Suppressor macrophage treated with lipopolysaccharide for 1 hour (primary cell): ENCODE results near the gene PDIA6.

Experiments
- DNase-seq, 3 donors: peaks; one replicate each; pipeline ENCODE4 v3.0.0-alpha.2; 2020 to 2022

Gene PDIA6, protein sequence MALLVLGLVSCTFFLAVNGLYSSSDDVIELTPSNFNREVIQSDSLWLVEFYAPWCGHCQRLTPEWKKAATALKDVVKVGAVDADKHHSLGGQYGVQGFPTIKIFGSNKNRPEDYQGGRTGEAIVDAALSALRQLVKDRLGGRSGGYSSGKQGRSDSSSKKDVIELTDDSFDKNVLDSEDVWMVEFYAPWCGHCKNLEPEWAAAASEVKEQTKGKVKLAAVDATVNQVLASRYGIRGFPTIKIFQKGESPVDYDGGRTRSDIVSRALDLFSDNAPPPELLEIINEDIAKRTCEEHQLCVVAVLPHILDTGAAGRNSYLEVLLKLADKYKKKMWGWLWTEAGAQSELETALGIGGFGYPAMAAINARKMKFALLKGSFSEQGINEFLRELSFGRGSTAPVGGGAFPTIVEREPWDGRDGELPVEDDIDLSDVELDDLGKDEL

DNA sequence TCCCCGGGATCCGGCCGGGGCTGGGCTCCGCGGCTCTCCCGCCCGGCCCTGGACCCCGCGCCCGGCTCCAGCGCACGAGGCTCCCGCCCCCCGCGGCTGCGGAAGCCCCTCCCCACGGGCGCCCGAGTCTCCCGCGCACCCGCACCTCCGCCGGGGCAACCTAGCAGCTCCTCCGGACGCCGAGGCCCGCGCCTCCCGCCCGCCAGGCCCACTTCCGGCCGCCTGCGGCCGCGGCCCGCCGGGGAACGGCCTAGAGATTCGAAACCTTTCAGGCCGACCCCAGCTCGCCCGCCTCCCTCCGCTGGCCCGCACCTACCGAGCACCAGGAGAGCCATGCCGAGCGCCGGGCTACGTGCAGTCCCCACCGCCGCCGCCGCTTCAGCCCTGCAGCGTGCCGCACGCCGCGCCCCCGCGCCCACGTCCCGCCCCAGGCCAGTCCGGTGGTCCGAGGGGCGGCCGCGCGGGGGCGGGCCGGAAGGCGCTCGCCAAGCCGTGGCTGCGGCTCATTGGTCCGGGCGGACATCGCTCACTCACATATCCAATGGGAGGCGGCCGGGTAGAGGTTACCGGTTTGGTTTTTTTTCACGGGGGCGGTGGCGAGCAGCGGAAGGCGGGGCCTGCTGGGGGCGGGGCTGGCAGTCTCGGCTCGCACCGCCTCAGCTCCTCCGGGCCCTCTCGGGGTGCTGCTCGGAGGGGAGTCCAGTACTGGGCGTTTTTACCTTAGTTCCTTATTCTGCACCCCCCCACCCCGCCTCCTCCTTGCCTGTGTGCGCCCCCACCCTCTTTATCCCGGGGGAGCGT is at the start of gene PDIA6:
Gene PDIA6, minus strand, starts transcription at position 424 of the 801 bp plus-strand sequence. Its CDS starts 89 bp downstream, at position 335.
- peak; percentile 99 to 100 (median 99) for DNase-seq

GRCh38 chr2:10862330-10862729 is 49.7 kb upstream of the PDIA6 start:
- no peak for DNase-seq

- DNase-seq = no peak
Measured at GRCh38 chr2:10861765-10862164, 49.2 kb upstream of the PDIA6 start.

DNA sequence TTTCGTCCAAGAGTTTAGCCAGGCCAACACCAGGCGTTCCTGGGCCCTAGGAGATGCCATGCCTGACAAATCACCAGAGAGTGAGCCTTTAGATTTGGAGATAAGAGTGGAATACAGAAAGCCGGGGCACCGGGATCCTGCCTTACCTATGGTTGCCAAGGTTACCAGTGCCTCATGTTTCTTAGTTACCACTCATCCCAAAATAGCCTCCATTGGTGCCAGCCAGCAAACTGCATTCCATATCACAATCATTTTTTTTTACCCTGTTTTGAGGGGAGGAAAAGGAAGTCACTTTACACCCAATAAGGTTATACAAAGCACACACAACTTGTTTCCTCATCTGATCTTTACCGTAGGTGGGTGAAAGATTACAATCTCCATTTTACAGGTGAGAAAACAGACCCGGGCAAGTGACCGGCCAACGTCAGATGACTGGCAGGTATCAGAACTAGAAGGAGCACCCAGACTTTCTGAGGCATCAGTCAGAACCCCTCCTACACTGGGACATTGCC is 48.3 kb upstream of the PDIA6 start:
- no peak for DNase-seq

DNA sequence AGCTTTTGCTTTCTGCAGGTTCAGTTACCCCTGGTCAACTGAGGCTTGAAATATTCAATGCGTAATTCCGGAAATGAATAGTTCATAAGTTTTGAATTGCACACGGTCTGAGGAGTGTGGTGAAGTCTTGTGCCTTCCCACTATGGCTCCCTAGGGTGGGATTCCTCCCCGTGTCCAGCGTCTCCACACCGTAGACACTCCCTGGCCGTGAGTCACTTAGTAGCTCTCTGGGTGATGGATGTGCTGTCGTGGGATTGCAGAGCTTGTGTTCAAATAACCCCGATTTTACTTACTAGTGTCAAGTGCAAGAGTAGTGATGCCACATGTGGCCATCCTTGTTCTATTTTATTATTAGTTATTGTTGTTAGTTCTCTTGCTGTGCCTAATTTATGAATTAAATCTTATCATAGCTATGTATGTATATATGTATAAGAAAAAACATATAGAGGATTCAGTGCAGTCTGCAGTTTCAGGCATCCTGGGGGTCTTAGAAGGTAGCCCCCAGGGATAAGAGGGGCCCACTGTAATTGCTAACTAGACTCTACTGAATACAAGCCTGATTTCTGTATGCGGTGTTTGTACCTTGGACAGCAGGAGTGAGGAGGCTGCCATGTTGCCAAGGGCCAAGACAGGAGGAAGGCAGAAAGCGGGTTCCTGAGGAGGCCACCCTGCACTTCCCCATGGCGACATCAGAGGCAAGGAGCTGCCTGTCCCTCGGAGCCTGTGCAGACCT is 47.7 kb upstream of the PDIA6 start:
- DNase-seq = no peak

DNA sequence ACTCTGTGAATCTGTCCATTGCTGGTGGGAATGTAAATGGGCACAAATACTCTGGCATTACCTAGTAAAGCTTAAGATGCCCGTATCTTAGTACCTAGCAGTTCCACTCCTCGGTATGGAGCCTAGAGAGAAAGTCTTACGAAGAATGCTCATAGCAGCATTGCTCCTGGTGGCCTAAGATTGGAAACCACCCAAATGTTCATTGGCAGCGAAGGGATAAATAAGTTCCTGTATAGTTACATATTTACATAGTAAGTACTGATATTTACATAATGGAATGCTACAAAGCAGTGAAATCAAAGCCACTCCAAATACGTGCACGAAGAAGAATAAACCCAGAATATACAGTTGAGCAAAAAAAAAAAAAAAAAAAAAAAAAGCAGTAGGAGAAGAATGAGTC is 46.7 kb upstream of the PDIA6 start:
- DNase-seq = no peak

GRCh38 chr2:10848541-10848940 is 36.0 kb upstream of the PDIA6 start:
- no peak for DNase-seq

- no peak for DNase-seq
Measured at GRCh38 chr2:10847008-10847407, 34.4 kb upstream of the PDIA6 start.

DNA sequence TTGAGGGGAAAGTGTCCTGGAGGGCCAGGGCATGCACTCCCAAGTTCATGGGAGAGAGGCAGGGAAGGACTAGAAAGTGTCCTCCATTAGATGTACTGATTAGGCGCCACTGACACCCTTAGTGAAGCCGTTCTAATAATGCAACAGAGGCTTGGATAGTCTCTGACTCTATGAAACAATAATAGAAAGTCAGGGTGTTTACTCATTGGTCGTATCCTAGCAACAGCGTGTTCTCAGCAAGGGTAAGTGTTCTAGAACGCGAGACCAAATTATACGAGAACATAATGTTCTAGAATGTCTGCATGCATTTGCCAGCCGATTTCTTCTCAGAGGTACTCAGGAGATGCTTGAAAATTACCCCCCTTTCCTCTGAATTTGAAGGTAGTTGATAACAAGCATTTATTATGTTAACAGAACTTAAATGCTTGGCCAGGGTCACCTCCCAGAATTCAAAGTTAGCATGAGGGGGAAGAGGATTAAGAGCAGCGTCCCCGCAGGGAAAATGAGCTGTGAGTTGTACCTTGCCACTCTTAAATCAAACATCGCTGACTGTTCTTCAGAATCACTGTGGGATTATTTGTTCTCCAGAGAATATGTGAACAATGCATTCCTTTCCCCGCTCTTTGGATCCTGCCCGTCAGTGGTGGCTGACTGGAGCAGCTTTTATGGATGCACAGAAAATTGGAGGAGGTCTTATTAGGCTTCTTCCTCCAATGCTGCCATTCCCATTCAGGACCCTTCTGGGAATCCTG is 33.7 kb upstream of the PDIA6 start:
- no peak for DNase-seq

- DNase-seq = no peak
Measured at GRCh38 chr2:10845640-10846039, 33.1 kb upstream of the PDIA6 start.

- DNase-seq = peak in 1 of 3 donors; percentile 26
Measured at GRCh38 chr2:10844097-10844496, 31.5 kb upstream of the PDIA6 start.

GRCh38 chr2:10842506-10842905 is 29.9 kb upstream of the PDIA6 start:
- DNase-seq = no peak

GRCh38 chr2:10841547-10842219 is 29.1 kb upstream of the PDIA6 start:
- DNase-seq = no peak

DNA sequence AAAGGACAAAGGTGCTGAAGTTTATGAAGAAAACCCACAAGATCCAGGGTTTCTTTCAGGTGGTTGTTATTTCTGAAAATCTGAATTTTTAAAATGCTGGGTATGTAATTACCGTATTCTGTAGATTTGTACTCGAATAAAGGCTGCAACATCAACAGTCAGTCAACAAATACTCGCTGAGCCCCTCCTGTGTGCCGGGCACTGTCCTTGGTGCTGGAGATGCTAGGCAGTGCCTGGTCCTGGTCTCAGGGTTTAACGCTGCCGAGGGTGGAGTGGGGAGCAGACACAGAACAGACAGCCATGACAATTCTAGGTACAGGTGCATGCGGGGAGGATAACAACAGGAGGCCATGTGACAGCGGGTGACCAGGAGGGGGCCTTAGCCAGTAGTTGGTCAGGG is 27.2 kb upstream of the PDIA6 start:
- peak in 1 of 3 donors; percentile 27 for DNase-seq

GRCh38 chr2:10838734-10839133 is 26.1 kb upstream of the PDIA6 start:
- DNase-seq = no peak

- DNase-seq = no peak
Measured at GRCh38 chr2:10837298-10838266, 25.0 kb upstream of the PDIA6 start.

GRCh38 chr2:10835052-10835970 is 22.7 kb upstream of the PDIA6 start:
- DNase-seq = peak; percentile 56 to 87 (median 74)

DNA sequence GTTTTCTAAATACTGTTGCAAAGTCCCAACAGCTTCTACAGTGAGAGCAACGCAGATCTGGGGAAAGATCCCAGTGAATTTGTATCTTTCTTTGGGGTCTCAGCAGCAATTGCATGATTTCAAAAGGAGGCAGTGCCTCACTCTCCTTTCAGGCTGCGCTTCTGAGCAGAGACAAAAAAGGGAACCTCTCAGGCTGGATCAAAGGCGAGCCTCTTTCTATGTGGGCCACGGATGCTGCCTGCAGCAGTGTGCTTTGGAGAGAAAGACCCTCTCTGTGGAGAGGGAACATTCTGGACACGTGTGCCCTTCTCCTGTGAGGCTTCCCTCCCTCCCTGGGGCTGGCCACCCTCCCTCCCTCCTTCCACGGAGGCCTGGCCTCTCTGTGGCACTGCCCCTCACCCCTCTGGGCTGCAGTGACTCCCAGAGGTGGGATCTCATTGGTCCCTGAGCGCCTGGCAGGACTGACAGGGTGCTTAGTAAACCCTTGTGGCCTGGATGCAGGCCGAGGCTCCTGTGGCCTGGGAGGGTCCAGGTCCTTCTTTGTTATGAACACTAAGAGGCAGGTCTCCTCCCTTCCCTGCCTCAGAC is 21.6 kb upstream of the PDIA6 start:
- peak in 1 of 3 donors; percentile 39 for DNase-seq

DNA sequence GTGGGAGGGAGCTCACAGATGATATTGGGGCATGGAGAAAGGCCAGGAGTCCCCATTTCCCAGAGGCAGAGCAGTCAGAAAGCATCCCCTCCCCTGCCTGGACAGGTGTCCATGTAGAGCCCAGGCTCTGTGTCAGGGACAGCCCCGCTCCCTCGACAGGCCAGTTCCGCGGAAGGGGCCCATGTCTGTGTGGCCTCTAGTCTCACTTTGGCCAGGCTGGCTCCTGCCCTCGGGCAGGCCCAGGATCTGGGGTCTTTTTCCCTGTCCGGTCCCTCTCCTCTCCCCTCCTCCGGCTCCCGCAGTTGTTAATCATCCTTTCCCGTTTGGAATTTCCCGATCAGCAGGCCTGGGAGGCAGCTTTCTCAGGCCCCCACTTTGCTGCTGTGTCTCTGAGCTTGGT is 20.4 kb upstream of the PDIA6 start:
- no peak for DNase-seq
